ENCODE data around the gene L2HGDH. TPM values are rescaled to one million over a fixed set of nuclear protein-coding genes. Genes with fewer than 3 reads are reported as not detected.

The L2HGDH gene
- total RNA-seq, 1 donor = 3.6 TPM

DNA sequence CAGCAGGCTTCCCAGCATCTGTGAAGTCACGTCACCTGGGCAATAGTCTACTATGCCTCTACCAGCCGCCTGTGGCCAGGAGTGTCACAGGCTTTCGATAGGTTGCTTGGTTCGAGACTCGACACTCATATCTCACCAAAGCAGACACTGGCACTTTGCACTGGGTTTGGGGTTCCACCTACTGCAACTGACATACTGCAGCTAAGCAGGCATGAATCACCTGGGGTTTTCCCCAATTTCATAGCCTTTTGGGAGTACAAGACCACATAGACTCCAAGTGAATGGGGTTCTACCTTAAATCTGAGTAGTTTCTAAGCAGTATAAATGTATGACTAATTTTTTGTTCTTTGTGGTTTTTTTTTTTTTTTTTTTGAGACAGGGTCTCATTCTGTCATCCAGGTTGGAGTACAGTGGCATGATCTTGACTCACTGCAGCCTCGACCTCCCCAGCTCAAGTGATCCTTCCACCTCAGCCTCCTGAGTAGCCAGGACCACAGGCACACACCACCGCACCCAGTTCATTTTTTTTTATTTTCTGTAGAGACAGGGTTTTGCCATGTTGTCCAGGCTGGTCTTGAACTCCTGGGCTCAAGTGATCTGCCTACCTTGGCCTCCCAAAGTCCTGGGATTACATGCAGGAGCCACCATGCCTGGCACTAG is 32.2 kb upstream of the L2HGDH start:
- Histone ChIP-seq H3K27ac (ENCODE audit: low read depth, low read length) (peak overlapping the region; percentile 21), H3K4me1 (ENCODE audit: insufficient read depth, low read length) (peaks cover 48% of the 10 kb centered on the region), H3K4me3 (ENCODE audit: insufficient read depth, low read length) (no peak overlapping the region)

DNA sequence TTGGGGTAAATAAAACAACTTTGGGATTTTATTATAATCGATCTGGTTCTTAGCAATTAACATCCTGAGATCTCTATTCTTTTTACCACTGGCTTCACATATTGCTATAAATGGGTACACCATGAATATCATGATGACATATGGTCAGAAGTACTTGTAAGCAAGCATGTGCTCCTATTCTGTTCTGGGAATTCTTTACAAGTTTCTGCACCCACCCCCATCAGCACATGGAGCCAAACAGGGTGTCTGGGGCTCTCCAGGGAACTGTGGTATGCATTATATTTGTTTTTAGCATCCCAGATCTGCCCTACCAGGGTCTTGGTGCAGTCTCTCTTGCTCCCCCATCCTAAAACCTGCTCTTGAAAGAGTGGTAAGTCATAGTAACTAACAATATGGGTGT is 31.4 kb upstream of the L2HGDH start:
- H3K79me2 ChIP-seq (ENCODE audit: insufficient read depth, low read length) = no peaks in the 10 kb centered on the region
- H3K27ac ChIP-seq (ENCODE audit: low read depth, low read length) = peak overlapping the region; percentile 44
- DNase-seq (ENCODE audit: insufficient read length, low spot score, missing footprints) = no peak
- H3K4me1 ChIP-seq (ENCODE audit: insufficient read depth, low read length) = peaks cover 48% of the 10 kb centered on the region
- H3K36me3 ChIP-seq (ENCODE audit: insufficient read depth, low read length) = no peaks in the 10 kb centered on the region
- no peak overlapping the region for H3K4me2 ChIP-seq (ENCODE audit: insufficient read depth, low read length)
- no peak overlapping the region for H3K4me3 ChIP-seq (ENCODE audit: insufficient read depth, low read length)
- no peak overlapping the region for H2AFZ ChIP-seq (ENCODE audit: low read length)
- no peaks in the 10 kb centered on the region for H4K20me1 ChIP-seq (ENCODE audit: insufficient read depth, low read length)
- TF ChIP-seq, protein P1, sequence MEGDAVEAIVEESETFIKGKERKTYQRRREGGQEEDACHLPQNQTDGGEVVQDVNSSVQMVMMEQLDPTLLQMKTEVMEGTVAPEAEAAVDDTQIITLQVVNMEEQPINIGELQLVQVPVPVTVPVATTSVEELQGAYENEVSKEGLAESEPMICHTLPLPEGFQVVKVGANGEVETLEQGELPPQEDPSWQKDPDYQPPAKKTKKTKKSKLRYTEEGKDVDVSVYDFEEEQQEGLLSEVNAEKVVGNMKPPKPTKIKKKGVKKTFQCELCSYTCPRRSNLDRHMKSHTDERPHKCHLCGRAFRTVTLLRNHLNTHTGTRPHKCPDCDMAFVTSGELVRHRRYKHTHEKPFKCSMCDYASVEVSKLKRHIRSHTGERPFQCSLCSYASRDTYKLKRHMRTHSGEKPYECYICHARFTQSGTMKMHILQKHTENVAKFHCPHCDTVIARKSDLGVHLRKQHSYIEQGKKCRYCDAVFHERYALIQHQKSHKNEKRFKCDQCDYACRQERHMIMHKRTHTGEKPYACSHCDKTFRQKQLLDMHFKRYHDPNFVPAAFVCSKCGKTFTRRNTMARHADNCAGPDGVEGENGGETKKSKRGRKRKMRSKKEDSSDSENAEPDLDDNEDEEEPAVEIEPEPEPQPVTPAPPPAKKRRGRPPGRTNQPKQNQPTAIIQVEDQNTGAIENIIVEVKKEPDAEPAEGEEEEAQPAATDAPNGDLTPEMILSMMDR (IDR thresholded peaks at IDR 0.05; ENCODE audit: extremely low read depth, low read depth, low read length) = no peak
- H3K9me3 ChIP-seq (ENCODE audit: low read depth, low read length) = no peaks in the 10 kb centered on the region
- H3K27me3 ChIP-seq (ENCODE audit: insufficient read depth, low read length) = no peaks in the 10 kb centered on the region

More for the DNA sequence above, 32.2 kb upstream of the L2HGDH start:
- no peak for DNase-seq (ENCODE audit: insufficient read length, low spot score, missing footprints)
- no peaks in the 10 kb centered on the region for H3K36me3 ChIP-seq (ENCODE audit: insufficient read depth, low read length)
- H3K79me2 ChIP-seq (ENCODE audit: insufficient read depth, low read length) = no peaks in the 10 kb centered on the region
- no peaks in the 10 kb centered on the region for H3K9me3 ChIP-seq (ENCODE audit: low read depth, low read length)
- TF ChIP-seq, protein P1 (IDR thresholded peaks at IDR 0.05; ENCODE audit: extremely low read depth, low read depth, low read length) = no peak
- no peaks in the 10 kb centered on the region for H3K27me3 ChIP-seq (ENCODE audit: insufficient read depth, low read length)
- no peak overlapping the region for H3K4me2 ChIP-seq (ENCODE audit: insufficient read depth, low read length)
- no peak overlapping the region for H2AFZ ChIP-seq (ENCODE audit: low read length)
- no peaks in the 10 kb centered on the region for H4K20me1 ChIP-seq (ENCODE audit: insufficient read depth, low read length)

DNA sequence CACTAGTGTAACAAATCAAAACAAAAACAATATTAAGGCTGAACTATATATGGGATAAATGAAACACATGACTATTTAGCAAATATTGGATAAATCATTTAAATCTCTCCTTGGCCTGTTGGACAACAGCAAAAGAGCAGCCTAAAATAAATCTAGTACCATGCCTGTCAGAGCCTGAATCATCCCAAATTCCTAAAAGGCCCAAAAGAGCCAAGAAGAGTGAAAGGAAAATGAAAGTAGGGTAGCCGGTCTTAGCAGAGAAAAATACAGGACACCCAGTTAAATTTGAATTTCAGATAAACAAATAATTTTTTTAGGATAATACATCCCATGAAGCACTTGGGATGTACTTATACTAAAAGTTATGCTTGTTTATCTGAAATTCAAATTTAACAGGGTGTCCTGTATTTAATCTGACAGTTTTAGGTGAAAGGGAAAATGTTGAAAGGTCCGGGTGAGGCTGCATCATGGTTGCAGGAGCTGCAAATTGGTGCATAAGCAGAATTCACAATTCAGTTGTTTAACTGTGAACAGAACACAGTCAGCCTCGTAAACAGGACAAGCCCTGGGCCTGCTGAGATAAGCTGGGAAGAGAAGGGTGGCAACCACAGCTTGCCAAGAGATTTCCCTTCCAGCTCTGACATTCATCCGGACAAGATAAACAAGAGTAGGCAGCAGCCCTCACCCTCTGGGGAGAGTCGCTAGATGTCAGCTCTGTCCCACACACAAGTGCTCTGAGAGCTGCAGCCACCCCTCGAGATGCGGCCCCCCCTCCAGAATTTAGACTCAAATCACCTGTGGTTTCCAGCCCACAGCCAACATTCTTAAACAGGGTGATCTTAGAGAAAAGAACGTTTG is 30.4 kb upstream of the L2HGDH start:
- H3K79me2 ChIP-seq (ENCODE audit: insufficient read depth, low read length) = no peaks in the 10 kb centered on the region
- peak overlapping the region; percentile 44 for H3K27ac ChIP-seq (ENCODE audit: low read depth, low read length)
- peak overlapping the region; percentile 59 for H2AFZ ChIP-seq (ENCODE audit: low read length)
- no peaks in the 10 kb centered on the region for H3K36me3 ChIP-seq (ENCODE audit: insufficient read depth, low read length)
- TF ChIP-seq, protein P1 (IDR thresholded peaks at IDR 0.05; ENCODE audit: extremely low read depth, low read depth, low read length) = peak; percentile 37
- no peak for DNase-seq (ENCODE audit: insufficient read length, low spot score, missing footprints)
- H3K4me3 ChIP-seq (ENCODE audit: insufficient read depth, low read length) = peak overlapping the region; percentile 63
- H3K4me1 ChIP-seq (ENCODE audit: insufficient read depth, low read length) = peaks cover 41% of the 10 kb centered on the region
- H3K27me3 ChIP-seq (ENCODE audit: insufficient read depth, low read length) = no peaks in the 10 kb centered on the region
- peak overlapping the region; percentile 85 for H3K4me2 ChIP-seq (ENCODE audit: insufficient read depth, low read length)
- no peaks in the 10 kb centered on the region for H4K20me1 ChIP-seq (ENCODE audit: insufficient read depth, low read length)
- H3K9me3 ChIP-seq (ENCODE audit: low read depth, low read length) = no peaks in the 10 kb centered on the region

DNA sequence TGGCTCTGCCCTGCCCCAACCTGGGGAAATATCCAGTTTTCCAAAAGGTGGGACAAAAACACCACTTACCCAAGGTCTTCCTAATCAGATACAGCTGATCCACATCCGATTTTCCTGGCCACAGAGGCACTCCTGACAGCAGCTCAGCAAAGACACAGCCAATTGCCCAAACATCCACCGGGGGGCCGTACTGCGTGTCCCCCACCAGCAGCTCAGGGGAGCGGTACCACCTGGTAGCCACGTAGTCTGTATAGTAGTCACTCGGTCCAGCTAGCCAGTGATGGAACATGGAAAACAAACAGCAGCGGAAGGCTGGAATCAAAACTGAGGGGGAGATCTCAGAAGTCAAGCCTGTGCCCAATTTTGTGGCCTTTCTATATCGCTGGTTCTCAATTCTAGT is 28.9 kb upstream of the L2HGDH start:
- Histone ChIP-seq H3K36me3 (ENCODE audit: insufficient read depth, low read length) (no peaks in the 10 kb centered on the region), H2AFZ (ENCODE audit: low read length) (no peak overlapping the region), H3K4me1 (ENCODE audit: insufficient read depth, low read length) (peaks cover 41% of the 10 kb centered on the region), H3K4me2 (ENCODE audit: insufficient read depth, low read length) (no peak overlapping the region), H3K79me2 (ENCODE audit: insufficient read depth, low read length) (no peaks in the 10 kb centered on the region), H3K4me3 (ENCODE audit: insufficient read depth, low read length) (no peak overlapping the region), H3K27ac (ENCODE audit: low read depth, low read length) (no peak overlapping the region), H4K20me1 (ENCODE audit: insufficient read depth, low read length) (no peaks in the 10 kb centered on the region), H3K27me3 (ENCODE audit: insufficient read depth, low read length) (no peaks in the 10 kb centered on the region), H3K9me3 (ENCODE audit: low read depth, low read length) (no peaks in the 10 kb centered on the region)
- TF ChIP-seq, protein P1 (IDR thresholded peaks at IDR 0.05; ENCODE audit: extremely low read depth, low read depth, low read length) = peak; percentile 8
- no peak for DNase-seq (ENCODE audit: insufficient read length, low spot score, missing footprints)
